ENCODE results near the gene PDSS2. TPM values are rescaled to one million over a fixed set of nuclear protein-coding genes. Genes with fewer than 3 reads are reported as not detected.

PDSS2 gene
- total and polyA plus RNA-seq, 9 of the 15 experiments (the other 6 are each of a cell fraction or from before 2014, with no cell fraction given): 5.8 to 21.1 (median 12.0) TPM

DNA sequence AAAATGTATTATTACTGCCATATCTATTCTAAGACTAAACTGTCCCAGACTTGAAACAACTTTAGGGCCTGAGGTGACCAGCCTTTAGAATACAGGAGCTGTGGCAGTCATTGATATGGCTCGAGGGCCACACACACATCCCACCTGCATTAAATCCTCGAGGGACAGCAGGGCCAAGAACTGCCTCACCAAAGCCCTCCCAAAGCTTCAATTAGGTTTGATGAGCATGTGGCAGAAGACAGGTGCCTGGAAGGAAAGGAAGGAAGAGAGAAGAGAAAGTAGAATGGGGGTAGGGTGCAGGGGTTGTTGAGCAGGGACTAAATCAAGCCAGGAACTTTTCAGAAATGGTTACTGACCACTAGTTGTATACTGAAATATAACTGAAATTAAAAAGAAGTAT, 115.0 kb downstream of the PDSS2 start (continued):
- TF ChIP-seq PPARD (CRISPR knock-in tag; IDR thresholded peaks at IDR 0.05) (no peak), CAMTA2 (CRISPR knock-in tag; conservative IDR thresholded peaks at IDR 0.05) (no peak)

- ATAC-seq (no peak), DNase-seq (ENCODE audit: extremely low read depth in 1 of 4, low spot score in 3 of 4) (no peak), FAIRE-seq (no peak)
- H3K79me2 ChIP-seq (ENCODE audit: control insufficient read depth, insufficient read depth, low read length): no peaks in the 10 kb centered on the region
- no peak overlapping the region for H3K27ac ChIP-seq (ENCODE audit: extremely low read depth, low read depth, low read length)
- H3K27me3 ChIP-seq (ENCODE audit: control insufficient read depth in 2 of 2, insufficient read depth in 2 of 2, low read length in 2 of 2): no peaks in the 10 kb centered on the region
- H3K36me3 ChIP-seq (ENCODE audit: control insufficient read depth, insufficient read depth, low read length): no peaks in the 10 kb centered on the region
- no peaks in the 10 kb centered on the region for H4K20me1 ChIP-seq (replicated peaks; ENCODE audit: control insufficient read depth, insufficient read depth, low read length)
- no peak overlapping the region for H3K4me2 ChIP-seq (ENCODE audit: insufficient read depth, low read length)
- WGBS (ENCODE audit: insufficient coverage, low coverage, missing lambda C conversion rate): 59% methylated on average over 2 of the region's 2 CpGs
- no peak overlapping the region for H3K9ac ChIP-seq (ENCODE audit: insufficient read depth in 1 of 2, low read depth in 2 of 2, low read length in 2 of 2)
- no peak overlapping the region for H3K4me3 ChIP-seq
- intact Hi-C loops (cut with micrococcal nuclease) (no loop called here), in situ Hi-C loops (cut with MboI) (no loop called here)
- no peak overlapping the region for H2AFZ ChIP-seq (ENCODE audit: low read depth, low read length)
- no TSS peak for BruUV-seq (replicated peaks)
- ChIA-PET CTCF (ENCODE audit: low intra/inter-chr PET ratio) (no interaction called here), POLR2A (interaction anchor here (0.6 to 0.8 kb wide), 2 partner anchors 117 to 352 kb away, joined by 3 read pairs; no protein-coding TSS in a partner anchor)
- H3K9me3 ChIP-seq (replicated peaks; ENCODE audit: control insufficient read depth, insufficient read depth, low read depth, low read length): no peaks in the 10 kb centered on the region
- H3K4me1 ChIP-seq (replicated peaks in 1 of 2; ENCODE audit: control insufficient read depth in 2 of 2, insufficient read depth in 2 of 2, low read length in 2 of 2): peaks cover 0 to 1% of the 10 kb centered on the region in 2 experiments; a peak in 2 of 5 replicates
- no peaks in the 10 kb centered on the region for H3K9me1 ChIP-seq (ENCODE audit: control insufficient read depth, insufficient read depth, low read length)
- TF ChIP-seq ZHX1 (conservative IDR thresholded peaks at IDR 0.05; ENCODE audit: low read length) (no peak), ZFPM2 (CRISPR knock-in tag; IDR thresholded peaks at IDR 0.05) (no peak), GABPA (tag; conservative IDR thresholded peaks at IDR 0.05; ENCODE audit: low read depth) (no peak), SIN3B (IDR thresholded peaks at IDR 0.05; ENCODE audit: low read depth) (no peak), RCOR1 (IDR thresholded peaks at IDR 0.05; ENCODE audit: borderline replicate concordance in 1 of 2, low read depth in 2 of 2, low read length in 2 of 2) (no peak), MCM5 (IDR thresholded peaks at IDR 0.05; ENCODE audit: low read depth) (no peak), EP300 (IDR thresholded peaks at IDR 0.05; ENCODE audit: low read length) (no peak), YBX1 (IDR thresholded peaks at IDR 0.05) (no peak), CREBBP (IDR thresholded peaks at IDR 0.05; ENCODE audit: low read depth, low read length) (no peak), DLX4 (CRISPR knock-in tag; IDR thresholded peaks at IDR 0.05) (no peak), NCOA1 (IDR thresholded peaks at IDR 0.05; ENCODE audit: low read depth) (no peak), CHD2 (IDR thresholded peaks at IDR 0.05; ENCODE audit: low read depth, low read length) (no peak)
- TF ChIP-seq, protein P1, sequence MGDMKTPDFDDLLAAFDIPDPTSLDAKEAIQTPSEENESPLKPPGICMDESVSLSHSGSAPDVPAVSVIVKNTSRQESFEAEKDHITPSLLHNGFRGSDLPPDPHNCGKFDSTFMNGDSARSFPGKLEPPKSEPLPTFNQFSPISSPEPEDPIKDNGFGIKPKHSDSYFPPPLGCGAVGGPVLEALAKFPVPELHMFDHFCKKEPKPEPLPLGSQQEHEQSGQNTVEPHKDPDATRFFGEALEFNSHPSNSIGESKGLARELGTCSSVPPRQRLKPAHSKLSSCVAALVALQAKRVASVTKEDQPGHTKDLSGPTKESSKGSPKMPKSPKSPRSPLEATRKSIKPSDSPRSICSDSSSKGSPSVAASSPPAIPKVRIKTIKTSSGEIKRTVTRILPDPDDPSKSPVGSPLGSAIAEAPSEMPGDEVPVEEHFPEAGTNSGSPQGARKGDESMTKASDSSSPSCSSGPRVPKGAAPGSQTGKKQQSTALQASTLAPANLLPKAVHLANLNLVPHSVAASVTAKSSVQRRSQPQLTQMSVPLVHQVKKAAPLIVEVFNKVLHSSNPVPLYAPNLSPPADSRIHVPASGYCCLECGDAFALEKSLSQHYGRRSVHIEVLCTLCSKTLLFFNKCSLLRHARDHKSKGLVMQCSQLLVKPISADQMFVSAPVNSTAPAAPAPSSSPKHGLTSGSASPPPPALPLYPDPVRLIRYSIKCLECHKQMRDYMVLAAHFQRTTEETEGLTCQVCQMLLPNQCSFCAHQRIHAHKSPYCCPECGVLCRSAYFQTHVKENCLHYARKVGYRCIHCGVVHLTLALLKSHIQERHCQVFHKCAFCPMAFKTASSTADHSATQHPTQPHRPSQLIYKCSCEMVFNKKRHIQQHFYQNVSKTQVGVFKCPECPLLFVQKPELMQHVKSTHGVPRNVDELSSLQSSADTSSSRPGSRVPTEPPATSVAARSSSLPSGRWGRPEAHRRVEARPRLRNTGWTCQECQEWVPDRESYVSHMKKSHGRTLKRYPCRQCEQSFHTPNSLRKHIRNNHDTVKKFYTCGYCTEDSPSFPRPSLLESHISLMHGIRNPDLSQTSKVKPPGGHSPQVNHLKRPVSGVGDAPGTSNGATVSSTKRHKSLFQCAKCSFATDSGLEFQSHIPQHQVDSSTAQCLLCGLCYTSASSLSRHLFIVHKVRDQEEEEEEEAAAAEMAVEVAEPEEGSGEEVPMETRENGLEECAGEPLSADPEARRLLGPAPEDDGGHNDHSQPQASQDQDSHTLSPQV (IDR thresholded peaks at IDR 0.05): no peak
Observed at GRCh38 chr6:107342144-107342543, 117.2 kb downstream of the PDSS2 start.
